Endodermal cell (in vitro differentiated cells): Measurements from ENCODE around the gene CDH9. TPM values are rescaled to one million over a fixed set of nuclear protein-coding genes. Genes with fewer than 3 reads are reported as not detected.

ENCODE experiments used
- DNase-seq: peaks from one replicate; pipeline ENCODE4 v3.0.0-alpha.2; 2017
- H3K27ac ChIP-seq: 2 replicates; pipeline ENCODE4 v1.5.1; 2013; ENCODE audit warnings: mild to moderate bottlenecking, low read depth, low read length, moderate library complexity
- H3K27me3 ChIP-seq: 2 replicates; pipeline ENCODE4 v1.6.1; 2013; ENCODE audit warnings: mild to moderate bottlenecking, low read length, moderate library complexity; ENCODE audit not compliant: insufficient read depth, control insufficient read depth, poor library complexity, severe bottlenecking
- H3K36me3 ChIP-seq: 2 replicates; pipeline ENCODE4 v1.7.0; 2013; ENCODE audit warnings: mild to moderate bottlenecking, low read length, moderate library complexity; ENCODE audit not compliant: control insufficient read depth, insufficient read depth
- H3K4me1 ChIP-seq: one replicate; pipeline ENCODE4 v1.7.0; 2013; ENCODE audit warnings: low read length; ENCODE audit not compliant: control insufficient read depth, insufficient read depth
- H3K4me3 ChIP-seq: 2 replicates; pipeline ENCODE4 v1.5.1; 2013; ENCODE audit warnings: mild to moderate bottlenecking, low read length, moderate library complexity
- H3K9ac ChIP-seq: 2 replicates; pipeline ENCODE4 v1.6.1; 2013; ENCODE audit warnings: mild to moderate bottlenecking, low read length, moderate library complexity; ENCODE audit not compliant: poor library complexity, severe bottlenecking; ENCODE audit errors: extremely low read depth
- H3K9me3 ChIP-seq: 2 replicates; pipeline ENCODE4 v1.6.1; 2013; ENCODE audit warnings: mild to moderate bottlenecking, low read length, moderate library complexity; ENCODE audit not compliant: control insufficient read depth
- H3K27ac Mint-ChIP-seq: 2 replicates; pipeline ENCODE4 v1.8.0; 2020; ENCODE audit warnings: mixed read lengths
- H3K27me3 Mint-ChIP-seq: 2 replicates; pipeline ENCODE4 v1.8.0; 2021; ENCODE audit warnings: mild to moderate bottlenecking, mixed read lengths; ENCODE audit not compliant: insufficient read depth
- H3K36me3 Mint-ChIP-seq: 2 replicates; pipeline ENCODE4 v1.8.0; 2020; ENCODE audit warnings: low read depth, mixed read lengths
- H3K4me1 Mint-ChIP-seq: 2 replicates; pipeline ENCODE4 v1.8.0; 2020; ENCODE audit warnings: mixed read lengths
- H3K4me3 Mint-ChIP-seq: 2 replicates; pipeline ENCODE4 v1.8.0; 2020; ENCODE audit warnings: mild to moderate bottlenecking, moderate library complexity, mixed read lengths
- H3K9me3 Mint-ChIP-seq: 2 replicates; pipeline ENCODE4 v1.8.0; 2020; ENCODE audit warnings: mild to moderate bottlenecking, mixed read lengths
- WGBS, 2 experiments: methylation state at CpG; one replicate each; pipeline versions ENCODE4 v1.1.5 to v1.1.7; 2013; ENCODE audit warnings: missing lambda C conversion rate in 2 of 2, mixed read lengths in 1 of 2; ENCODE audit not compliant: insufficient coverage in 1 of 2, insufficient read length in 1 of 2; 5-methylcytosine and 5-hydroxymethylcytosine counted together
- total RNA-seq, 2 donors: library from RNA; stranded (reverse); fragmentation: NEBNext Ultra II Directional in 1 of 2; extraction: Animal tissue kit (Norgen Biotek cat#: 25700) in 1 of 2; gene quantifications; 2 replicates in 1 of 2; 3 replicates in 1 of 2; pipeline ENCODE4 v1.2.1, GENCODE V29; 2021
- TF ChIP-seq, protein P1 (sequence below): fragments of 200-600 bp; sonication (generic); conservative IDR thresholded peaks from 2 replicates; pipeline ENCODE4 v1.5.0; 2021; ENCODE audit warnings: antibody characterized with exemption, mild to moderate bottlenecking

The CDH9 gene
- total RNA-seq, 2 donors from 2014 or later = not detected

DNA sequence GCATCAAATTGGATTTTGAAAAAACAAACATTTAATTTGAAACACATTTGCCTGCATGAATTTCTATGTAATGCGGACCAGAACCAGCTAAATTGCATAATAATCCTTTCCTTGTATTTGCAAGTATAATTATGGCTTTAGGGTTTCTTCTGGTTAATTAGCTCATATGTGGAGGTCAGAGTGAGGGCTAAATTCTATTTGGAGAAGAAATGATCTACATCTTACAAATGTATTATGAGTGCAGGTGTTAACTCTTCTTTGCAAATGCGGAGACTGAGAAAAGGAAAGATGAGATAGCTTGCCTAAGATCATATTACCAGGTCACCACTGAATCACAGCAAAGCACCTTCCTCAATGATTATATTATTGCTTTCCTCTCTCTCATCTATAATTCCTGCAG is 194.7 kb downstream of the CDH9 start:
- no peaks in the 10 kb centered on the region for H3K9me3 Mint-ChIP-seq
- H3K27me3 Mint-ChIP-seq = no peaks in the 10 kb centered on the region
- no peaks in the 10 kb centered on the region for H3K4me1 Mint-ChIP-seq
- no peaks in the 10 kb centered on the region for H3K36me3 Mint-ChIP-seq
- Histone ChIP-seq H3K27ac (no peak overlapping the region), H3K27me3 (no peaks in the 10 kb centered on the region), H3K9me3 (no peaks in the 10 kb centered on the region), H3K4me3 (no peak overlapping the region), H3K4me1 (no peaks in the 10 kb centered on the region), H3K9ac (no peak overlapping the region), H3K36me3 (no peaks in the 10 kb centered on the region)
- no peak overlapping the region for H3K4me3 Mint-ChIP-seq
- DNase-seq = no peak
- H3K27ac Mint-ChIP-seq = no peak overlapping the region
- TF ChIP-seq, protein P1, sequence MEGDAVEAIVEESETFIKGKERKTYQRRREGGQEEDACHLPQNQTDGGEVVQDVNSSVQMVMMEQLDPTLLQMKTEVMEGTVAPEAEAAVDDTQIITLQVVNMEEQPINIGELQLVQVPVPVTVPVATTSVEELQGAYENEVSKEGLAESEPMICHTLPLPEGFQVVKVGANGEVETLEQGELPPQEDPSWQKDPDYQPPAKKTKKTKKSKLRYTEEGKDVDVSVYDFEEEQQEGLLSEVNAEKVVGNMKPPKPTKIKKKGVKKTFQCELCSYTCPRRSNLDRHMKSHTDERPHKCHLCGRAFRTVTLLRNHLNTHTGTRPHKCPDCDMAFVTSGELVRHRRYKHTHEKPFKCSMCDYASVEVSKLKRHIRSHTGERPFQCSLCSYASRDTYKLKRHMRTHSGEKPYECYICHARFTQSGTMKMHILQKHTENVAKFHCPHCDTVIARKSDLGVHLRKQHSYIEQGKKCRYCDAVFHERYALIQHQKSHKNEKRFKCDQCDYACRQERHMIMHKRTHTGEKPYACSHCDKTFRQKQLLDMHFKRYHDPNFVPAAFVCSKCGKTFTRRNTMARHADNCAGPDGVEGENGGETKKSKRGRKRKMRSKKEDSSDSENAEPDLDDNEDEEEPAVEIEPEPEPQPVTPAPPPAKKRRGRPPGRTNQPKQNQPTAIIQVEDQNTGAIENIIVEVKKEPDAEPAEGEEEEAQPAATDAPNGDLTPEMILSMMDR = no peak
- 79% methylated on average over 2 of the region's 2 CpGs; no CpG with 5 or more reads in 1 of the 2 experiments for WGBS, 2 experiments

GRCh38 chr5:26833596-26833995 is 204.8 kb downstream of the CDH9 start:
- WGBS, 2 experiments = 100% methylated on average over 1 of the region's 3 CpGs; no CpG with 5 or more reads in 1 of the 2 experiments
- no peaks in the 10 kb centered on the region for H3K9me3 ChIP-seq

More at GRCh38 chr5:26833596-26833995, 204.8 kb downstream of the CDH9 start:
- H3K36me3 Mint-ChIP-seq = no peaks in the 10 kb centered on the region
- Histone ChIP-seq H3K36me3 (no peaks in the 10 kb centered on the region), H3K9ac (no peak overlapping the region), H3K4me1 (no peaks in the 10 kb centered on the region), H3K4me3 (no peak overlapping the region), H3K27me3 (no peaks in the 10 kb centered on the region), H3K27ac (no peak overlapping the region)
- H3K27ac Mint-ChIP-seq = no peak overlapping the region
- TF ChIP-seq, protein P1 = no peak
- H3K4me3 Mint-ChIP-seq = no peak overlapping the region
- no peaks in the 10 kb centered on the region for H3K4me1 Mint-ChIP-seq
- DNase-seq = no peak
- H3K9me3 Mint-ChIP-seq = no peaks in the 10 kb centered on the region
- no peaks in the 10 kb centered on the region for H3K27me3 Mint-ChIP-seq
